AG04450 (cell line): Measurements from ENCODE around the gene SLC1A3. TPM values are rescaled to one million over a fixed set of nuclear protein-coding genes. Genes with fewer than 3 reads are reported as not detected.

Experiments used
- CTCF ChIA-PET: fragments of 300-600, 350-600 bp; formaldehyde crosslinking; extraction: SDS; loops from one replicate; lab custom pipeline; 2022; ENCODE audit warnings: antibody characterized with exemption, inconsistent platforms; lab: Charles Lee
- POLR2A ChIA-PET: fragments of 350-600 bp; formaldehyde crosslinking; extraction: SDS; loops from one replicate; lab custom pipeline; 2021; ENCODE audit warnings: antibody characterized with exemption, inconsistent platforms; lab: Yijun Ruan, JAX
- DNase-seq: peaks from one replicate; pipeline ENCODE4 v3.0.0-alpha.2; 2011; ENCODE audit warnings: low read depth, low spot score
- H3K27ac ChIP-seq: one replicate; pipeline ENCODE4 v1.5.1; 2012; ENCODE audit warnings: low read depth, low read length, control low read depth
- H3K27me3 ChIP-seq: one replicate; pipeline ENCODE4 v1.6.0; 2012; ENCODE audit warnings: low read length; ENCODE audit not compliant: control insufficient read depth, insufficient read depth
- H3K4me3 ChIP-seq: 2 replicates; pipeline ENCODE4 v1.5.1; 2011; ENCODE audit warnings: mild to moderate bottlenecking, low read depth, low read length, control low read depth
- H3K9me3 ChIP-seq: 2 replicates; pipeline ENCODE4 v1.5.1; 2012; ENCODE audit warnings: low read length; ENCODE audit not compliant: control insufficient read depth, insufficient read depth
- polyA plus RNA-seq: library from polyadenylated mRNA; depleted of rRNA; stranded (reverse); fragments of >200 nt; gene quantifications from 2 replicates; pipeline ENCODE4 v1.2.3, GENCODE V29; 2011
- TF ChIP-seq, protein P1 (sequence below): IDR thresholded peaks from 2 replicates; pipeline ENCODE4 v1.5.1; 2011; ENCODE audit warnings: low read depth, low read length, control low read depth, inconsistent platforms

SLC1A3 gene
- polyA plus RNA-seq, 1 experiment, result 2.2 TPM

DNA sequence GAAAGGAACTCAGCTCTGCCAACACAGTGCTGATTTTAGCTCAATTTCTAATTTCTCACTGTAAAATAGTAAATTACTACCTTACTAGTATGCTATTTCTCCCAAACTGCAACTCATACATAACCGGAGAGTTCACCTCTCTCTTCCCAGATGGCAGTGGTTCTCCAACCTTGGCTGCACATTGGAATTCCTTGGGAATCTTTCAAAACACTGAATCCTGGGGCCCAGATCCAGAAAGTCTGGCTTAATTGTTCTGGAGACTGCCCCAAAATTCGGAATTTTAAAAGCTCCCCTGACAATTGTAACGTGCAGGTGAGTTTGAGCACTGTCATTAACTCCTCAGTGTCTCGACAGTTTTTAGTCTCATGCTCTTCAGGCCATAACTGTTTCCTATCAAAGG lies 100.3 kb downstream of the SLC1A3 start:
- TF ChIP-seq, protein P1, sequence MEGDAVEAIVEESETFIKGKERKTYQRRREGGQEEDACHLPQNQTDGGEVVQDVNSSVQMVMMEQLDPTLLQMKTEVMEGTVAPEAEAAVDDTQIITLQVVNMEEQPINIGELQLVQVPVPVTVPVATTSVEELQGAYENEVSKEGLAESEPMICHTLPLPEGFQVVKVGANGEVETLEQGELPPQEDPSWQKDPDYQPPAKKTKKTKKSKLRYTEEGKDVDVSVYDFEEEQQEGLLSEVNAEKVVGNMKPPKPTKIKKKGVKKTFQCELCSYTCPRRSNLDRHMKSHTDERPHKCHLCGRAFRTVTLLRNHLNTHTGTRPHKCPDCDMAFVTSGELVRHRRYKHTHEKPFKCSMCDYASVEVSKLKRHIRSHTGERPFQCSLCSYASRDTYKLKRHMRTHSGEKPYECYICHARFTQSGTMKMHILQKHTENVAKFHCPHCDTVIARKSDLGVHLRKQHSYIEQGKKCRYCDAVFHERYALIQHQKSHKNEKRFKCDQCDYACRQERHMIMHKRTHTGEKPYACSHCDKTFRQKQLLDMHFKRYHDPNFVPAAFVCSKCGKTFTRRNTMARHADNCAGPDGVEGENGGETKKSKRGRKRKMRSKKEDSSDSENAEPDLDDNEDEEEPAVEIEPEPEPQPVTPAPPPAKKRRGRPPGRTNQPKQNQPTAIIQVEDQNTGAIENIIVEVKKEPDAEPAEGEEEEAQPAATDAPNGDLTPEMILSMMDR, result no peak
- no peaks in the 10 kb centered on the region for H3K9me3 ChIP-seq
- H3K4me3 ChIP-seq, result no peak overlapping the region
- POLR2A ChIA-PET, result no interaction called here
- DNase-seq, result no peak
- CTCF ChIA-PET, result interaction anchor here (1.4 to 1.6 kb wide), 2 partner anchors 10 to 13 kb away, joined by 4 to 8 read pairs; no protein-coding TSS in a partner anchor
- peaks cover 5% of the 10 kb centered on the region for H3K27me3 ChIP-seq
- no peak overlapping the region for H3K27ac ChIP-seq

DNA sequence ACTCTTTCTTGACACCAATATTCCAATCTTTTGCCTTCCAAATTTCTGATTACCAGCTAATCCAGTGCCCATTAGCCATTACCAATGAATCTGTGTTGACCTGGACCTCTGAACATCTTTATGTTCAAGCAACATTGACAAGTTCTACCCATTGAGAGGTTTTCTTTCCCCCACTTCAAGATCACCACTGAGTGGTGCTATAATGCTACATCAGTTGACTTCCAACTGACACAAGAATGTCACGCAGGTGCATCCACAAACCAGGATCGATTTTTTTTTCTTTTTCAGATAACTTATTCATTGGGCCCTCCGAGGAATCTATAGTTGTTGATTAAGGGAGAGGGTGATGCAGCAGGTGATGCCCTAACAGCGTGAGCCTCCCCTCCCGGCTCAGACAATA lies 102.6 kb downstream of the SLC1A3 start:
- CTCF ChIA-PET, result interaction anchor here (1.1 kb wide), 1 partner anchor 22 kb away, joined by 3 read pairs; no protein-coding TSS in a partner anchor
- no peak overlapping the region for H3K4me3 ChIP-seq
- no peak for DNase-seq
- H3K27me3 ChIP-seq, result peaks cover 4% of the 10 kb centered on the region
- no peaks in the 10 kb centered on the region for H3K9me3 ChIP-seq
- POLR2A ChIA-PET, result no interaction called here
- TF ChIP-seq, protein P1, result no peak
- H3K27ac ChIP-seq, result no peak overlapping the region

DNA sequence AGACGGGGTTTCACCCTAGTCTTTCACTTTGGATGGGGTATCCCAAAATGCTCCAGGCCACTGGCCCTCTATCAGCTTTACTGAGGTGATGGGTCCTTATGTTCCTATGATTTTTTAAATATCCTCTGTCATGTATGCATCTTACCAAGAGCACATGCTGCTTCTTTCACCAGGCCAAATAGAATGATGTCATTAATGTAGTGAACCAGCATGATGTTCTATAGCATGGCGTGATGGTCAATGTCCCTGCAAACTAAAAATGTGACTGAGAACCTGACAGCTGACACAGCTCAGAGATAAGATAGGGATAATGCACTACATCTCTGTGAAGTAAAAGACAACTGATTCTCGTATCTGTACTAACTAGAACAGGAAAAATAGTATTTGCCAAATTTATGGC lies 103.6 kb downstream of the SLC1A3 start:
- peaks cover 6% of the 10 kb centered on the region for H3K27me3 ChIP-seq
- TF ChIP-seq, protein P1, result no peak
- H3K27ac ChIP-seq, result no peak overlapping the region
- CTCF ChIA-PET, result interaction anchor here (1.1 kb wide), 1 partner anchor 20 kb away, joined by 3 read pairs; no protein-coding TSS in a partner anchor
- no peak overlapping the region for H3K4me3 ChIP-seq
- H3K9me3 ChIP-seq, result no peaks in the 10 kb centered on the region
- POLR2A ChIA-PET, result no interaction called here
- no peak for DNase-seq

DNA sequence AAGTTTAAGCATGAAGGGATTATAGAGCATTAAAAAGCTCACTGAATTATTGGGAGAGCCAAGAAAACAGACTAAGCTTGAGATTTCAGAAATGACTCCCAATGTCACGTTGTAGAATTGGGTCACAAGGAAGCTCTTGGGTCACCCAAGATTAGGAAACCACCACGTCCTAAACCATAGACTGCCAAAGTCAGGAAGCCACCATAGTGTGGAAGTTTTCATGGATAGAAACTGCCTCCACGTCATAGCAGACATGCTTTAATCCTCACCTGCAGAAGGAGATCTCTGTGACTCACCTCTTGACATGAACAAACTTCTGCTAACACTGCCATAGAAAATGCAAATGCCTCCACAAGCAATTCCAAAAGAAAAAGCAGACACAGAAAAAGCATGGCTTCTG lies 106.3 kb downstream of the SLC1A3 start:
- Histone ChIP-seq H3K27me3 (peaks cover 2% of the 10 kb centered on the region), H3K4me3 (no peak overlapping the region), H3K9me3 (no peaks in the 10 kb centered on the region), H3K27ac (no peak overlapping the region)
- CTCF ChIA-PET, result no interaction called here
- no peak for DNase-seq
- TF ChIP-seq, protein P1, result no peak
- POLR2A ChIA-PET, result no interaction called here

DNA sequence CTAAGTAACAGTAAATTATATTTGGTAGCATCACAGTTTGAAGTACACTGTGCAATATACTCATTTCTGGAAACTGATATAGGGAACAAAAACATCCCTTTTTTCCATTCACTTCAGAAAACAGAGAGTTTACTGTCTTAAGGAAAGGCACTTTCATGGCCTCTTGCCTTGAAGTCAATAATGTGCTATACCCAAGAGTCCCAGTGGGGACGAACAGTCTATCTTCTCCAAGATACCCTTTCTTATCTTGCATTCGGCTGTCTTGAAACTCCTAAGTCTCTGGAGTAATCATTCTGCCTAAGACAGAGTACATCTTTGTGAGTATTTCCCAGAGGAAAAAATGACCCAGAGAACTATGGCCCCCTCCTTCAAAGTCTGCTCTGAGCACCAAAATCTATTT lies 107.1 kb downstream of the SLC1A3 start:
- H3K4me3 ChIP-seq, result no peak overlapping the region
- TF ChIP-seq, protein P1, result no peak
- H3K9me3 ChIP-seq, result no peaks in the 10 kb centered on the region
- ChIA-PET POLR2A (no interaction called here), CTCF (no interaction called here)
- peaks cover 2% of the 10 kb centered on the region for H3K27me3 ChIP-seq
- DNase-seq, result no peak
- H3K27ac ChIP-seq, result no peak overlapping the region
